Ascending aorta (tissue), 2 donors: ENCODE data around the gene POFUT1. TPM values are rescaled to one million over a fixed set of nuclear protein-coding genes. Genes with fewer than 3 reads are reported as not detected.

ENCODE experiments used
- DNase-seq, 2 donors: peaks; one replicate each; pipeline ENCODE4 v3.0.0-alpha.2; 2019; ENCODE audit warnings: low spot score in 2 of 2
- H3K27ac ChIP-seq, 2 donors: fragments of 200-600 bp; sonication (generic); one replicate each; pipeline ENCODE4 v1.5.1; 2016 to 2017; ENCODE audit warnings: mild to moderate bottlenecking in 1 of 2
- H3K27me3 ChIP-seq: fragments of 200-600 bp; sonication (generic); one replicate; pipeline ENCODE4 v1.5.1; 2017
- H3K36me3 ChIP-seq, 2 donors: fragments of 200-600 bp; sonication (generic); one replicate each; pipeline ENCODE4 v1.5.1; 2016
- H3K4me1 ChIP-seq, 2 donors: fragments of 200-600 bp; sonication (generic); one replicate each; pipeline ENCODE4 v1.5.1; 2016 to 2017; ENCODE audit warnings: mild to moderate bottlenecking in 1 of 2
- H3K4me3 ChIP-seq, 2 donors: fragments of 200-600 bp; sonication (generic); one replicate each; pipeline ENCODE4 v1.5.1; 2016 to 2017; ENCODE audit warnings: mild to moderate bottlenecking in 1 of 2
- H3K9me3 ChIP-seq, 2 donors: fragments of 200-600 bp; sonication (generic); one replicate each; pipeline ENCODE4 v1.5.1; 2016
- intact Hi-C: fragments of 100-400 bp; cut with DNase I; formaldehyde crosslinking; loops from one replicate; pipeline ENCODE4 v1.15.1; 2023
- total RNA-seq: library from RNA; depleted of rRNA; stranded (reverse); fragments of >200 nt; gene quantifications from one replicate; pipeline ENCODE4 v1.1.0, GENCODE V29; 2016
- TF ChIP-seq, protein P1 (sequence below), 3 experiments: fragments of 200-600 bp in 2 of 3; fragments of 450-650 bp in 1 of 3; sonication (generic) in 2 of 3; IDR thresholded peaks; one replicate each; pipeline ENCODE4 v1.5.1; 2016 to 2019; ENCODE audit warnings: antibody characterized with exemption in 3 of 3, mild to moderate bottlenecking in 1 of 3, moderate library complexity in 1 of 3

POFUT1 gene
- total RNA-seq, 1 donor from 2014 or later = 29.8 TPM

- Histone ChIP-seq H3K36me3 (peaks cover 44 to 76% of the 10 kb centered on the region in 2 donors), H3K9me3 (no peaks in the 10 kb centered on the region), H3K27ac (no peak overlapping the region), H3K27me3 (no peaks in the 10 kb centered on the region), H3K4me1 (no peaks in the 10 kb centered on the region), H3K4me3 (no peak overlapping the region)
- no peak for DNase-seq
- intact Hi-C loops = no loop called here
- TF ChIP-seq, protein P1, sequence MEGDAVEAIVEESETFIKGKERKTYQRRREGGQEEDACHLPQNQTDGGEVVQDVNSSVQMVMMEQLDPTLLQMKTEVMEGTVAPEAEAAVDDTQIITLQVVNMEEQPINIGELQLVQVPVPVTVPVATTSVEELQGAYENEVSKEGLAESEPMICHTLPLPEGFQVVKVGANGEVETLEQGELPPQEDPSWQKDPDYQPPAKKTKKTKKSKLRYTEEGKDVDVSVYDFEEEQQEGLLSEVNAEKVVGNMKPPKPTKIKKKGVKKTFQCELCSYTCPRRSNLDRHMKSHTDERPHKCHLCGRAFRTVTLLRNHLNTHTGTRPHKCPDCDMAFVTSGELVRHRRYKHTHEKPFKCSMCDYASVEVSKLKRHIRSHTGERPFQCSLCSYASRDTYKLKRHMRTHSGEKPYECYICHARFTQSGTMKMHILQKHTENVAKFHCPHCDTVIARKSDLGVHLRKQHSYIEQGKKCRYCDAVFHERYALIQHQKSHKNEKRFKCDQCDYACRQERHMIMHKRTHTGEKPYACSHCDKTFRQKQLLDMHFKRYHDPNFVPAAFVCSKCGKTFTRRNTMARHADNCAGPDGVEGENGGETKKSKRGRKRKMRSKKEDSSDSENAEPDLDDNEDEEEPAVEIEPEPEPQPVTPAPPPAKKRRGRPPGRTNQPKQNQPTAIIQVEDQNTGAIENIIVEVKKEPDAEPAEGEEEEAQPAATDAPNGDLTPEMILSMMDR (IDR thresholded peaks at IDR 0.05) = no peak
Measured at GRCh38 chr20:32231847-32232246, 24.2 kb downstream of the POFUT1 start.

GRCh38 chr20:32232326-32232886 lies 24.7 kb downstream of the POFUT1 start:
- Histone ChIP-seq H3K9me3 (no peaks in the 10 kb centered on the region), H3K4me3 (no peak overlapping the region), H3K27ac (no peak overlapping the region), H3K27me3 (no peaks in the 10 kb centered on the region), H3K4me1 (no peaks in the 10 kb centered on the region), H3K36me3 (peaks cover 44 to 72% of the 10 kb centered on the region in 2 donors)
- intact Hi-C loops = no loop called here
- no peak for DNase-seq
- TF ChIP-seq, protein P1 (IDR thresholded peaks at IDR 0.05) = no peak

GRCh38 chr20:32233286-32233685 lies 25.6 kb downstream of the POFUT1 start:
- Histone ChIP-seq H3K36me3 (peaks cover 36 to 65% of the 10 kb centered on the region in 2 donors), H3K4me3 (no peak overlapping the region), H3K9me3 (no peaks in the 10 kb centered on the region), H3K27ac (no peak overlapping the region), H3K4me1 (no peaks in the 10 kb centered on the region), H3K27me3 (no peaks in the 10 kb centered on the region)
- DNase-seq = no peak
- intact Hi-C loops = no loop called here
- TF ChIP-seq, protein P1 (IDR thresholded peaks at IDR 0.05) = no peak

GRCh38 chr20:32234135-32234808 lies 26.6 kb downstream of the POFUT1 start:
- TF ChIP-seq, protein P1 (IDR thresholded peaks at IDR 0.05) = no peak
- peaks cover 28 to 55% of the 10 kb centered on the region in 2 donors for H3K36me3 ChIP-seq
- intact Hi-C loops = no loop called here

GRCh38 chr20:32235331-32236047 lies 27.8 kb downstream of the POFUT1 start:
- Histone ChIP-seq H3K9me3 (no peaks in the 10 kb centered on the region), H3K4me1 (no peaks in the 10 kb centered on the region), H3K36me3 (peaks cover 27 to 50% of the 10 kb centered on the region in 2 donors), H3K27ac (no peak overlapping the region), H3K27me3 (no peaks in the 10 kb centered on the region), H3K4me3 (no peak overlapping the region)
- TF ChIP-seq, protein P1 (IDR thresholded peaks at IDR 0.05) = no peak
- DNase-seq = no peak
- intact Hi-C loops = no loop called here

More at GRCh38 chr20:32234135-32234808, 26.6 kb downstream of the POFUT1 start:
- Histone ChIP-seq H3K4me3 (no peak overlapping the region), H3K9me3 (no peaks in the 10 kb centered on the region), H3K4me1 (no peaks in the 10 kb centered on the region), H3K27ac (no peak overlapping the region), H3K27me3 (no peaks in the 10 kb centered on the region)
- DNase-seq = no peak
